ENCODE measurements around the gene LIMK2.
"Not testable (repeated sequence)": the region's sequence is repeated elsewhere in the genome, so short reads cannot be mapped to it uniquely, and the experiment has no call there.

The LIMK2 gene

DNA sequence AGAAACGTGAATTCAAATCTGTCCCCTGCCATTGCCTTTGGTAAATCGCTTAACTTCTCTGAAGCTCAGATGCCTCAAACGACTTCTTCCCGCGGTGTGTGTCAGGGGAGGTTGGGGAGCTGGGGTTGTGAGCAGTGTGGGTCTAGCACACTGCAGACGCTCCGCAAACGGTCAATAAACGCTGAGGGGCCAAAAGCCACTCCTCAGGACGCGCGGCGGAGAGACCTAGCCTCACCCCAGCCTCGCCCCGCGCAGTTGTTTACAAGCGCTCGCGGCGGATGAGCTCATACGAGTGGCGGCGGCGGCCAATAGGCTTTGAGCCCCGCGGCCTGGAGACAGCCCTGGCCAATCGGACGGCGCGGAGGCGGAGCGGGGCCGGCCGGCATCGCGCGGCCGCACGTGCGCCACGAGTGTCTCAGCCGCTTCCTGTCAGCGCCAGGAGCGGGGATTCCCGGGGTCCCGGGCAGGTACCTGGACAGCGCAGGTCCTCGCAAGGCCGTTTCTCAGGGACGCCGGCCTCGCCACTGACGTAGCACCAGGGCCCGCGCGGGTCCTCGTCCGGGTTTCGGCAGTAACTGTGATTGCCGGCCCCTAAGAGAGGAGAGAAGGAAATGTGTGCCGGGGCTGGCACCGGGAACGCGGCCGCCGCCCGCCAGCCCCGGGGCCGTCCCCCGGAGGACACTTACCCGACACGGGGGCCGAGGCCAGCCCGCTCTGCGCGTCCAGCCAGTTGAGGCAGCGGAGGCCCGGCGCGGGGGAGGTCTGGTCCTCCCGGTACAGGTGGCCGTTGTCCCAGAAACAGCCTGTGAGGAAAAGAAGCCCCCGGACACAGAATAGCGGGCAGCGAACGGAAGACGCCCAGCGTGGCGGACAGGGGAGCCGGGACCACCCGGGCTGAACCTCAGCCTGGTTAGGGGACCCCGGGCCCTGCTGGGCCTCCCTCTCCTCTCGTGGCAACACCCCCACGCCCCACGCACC lies 78.7 kb downstream of the LIMK2 start:
- DNase-seq (ENCODE audit: low spot score) = peak; percentile 93

DNA sequence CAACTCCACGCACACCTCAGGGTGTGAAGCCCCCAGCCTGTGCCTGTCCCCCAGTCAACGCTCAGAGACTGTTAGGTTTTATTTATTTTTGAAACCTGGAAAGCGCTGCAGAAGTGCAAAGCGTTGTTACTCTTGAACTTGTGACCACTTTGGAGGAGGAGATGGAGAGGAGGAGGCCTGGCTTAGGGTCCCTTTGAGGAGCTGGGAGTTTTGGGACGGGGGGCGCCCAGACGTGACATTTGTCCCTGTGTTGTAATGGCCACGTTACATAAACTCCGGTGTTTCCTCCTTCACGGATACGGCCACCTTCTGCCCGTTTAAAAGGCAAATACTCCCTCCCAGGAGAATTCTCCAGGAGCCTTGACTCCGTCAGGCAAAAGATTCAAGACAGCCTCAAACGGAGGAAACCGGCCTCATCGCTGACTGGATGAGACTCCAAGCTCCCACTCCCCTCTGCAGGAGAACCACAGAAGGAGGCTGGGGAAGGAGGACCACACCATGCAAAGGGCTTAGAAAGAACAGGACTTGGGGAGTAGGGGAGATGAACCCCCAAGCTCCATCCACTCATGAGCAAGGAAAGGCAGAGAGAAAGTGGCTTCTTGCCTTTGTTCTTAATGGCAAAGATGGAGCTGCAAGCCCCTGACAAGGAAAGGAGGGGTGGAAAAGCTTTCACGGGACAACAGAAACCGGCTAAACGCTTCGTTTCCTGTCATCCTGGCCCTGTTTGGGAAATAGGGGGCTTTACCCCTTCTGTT lies 79.6 kb downstream of the LIMK2 start:
- no peak for DNase-seq (ENCODE audit: low spot score)

DNA sequence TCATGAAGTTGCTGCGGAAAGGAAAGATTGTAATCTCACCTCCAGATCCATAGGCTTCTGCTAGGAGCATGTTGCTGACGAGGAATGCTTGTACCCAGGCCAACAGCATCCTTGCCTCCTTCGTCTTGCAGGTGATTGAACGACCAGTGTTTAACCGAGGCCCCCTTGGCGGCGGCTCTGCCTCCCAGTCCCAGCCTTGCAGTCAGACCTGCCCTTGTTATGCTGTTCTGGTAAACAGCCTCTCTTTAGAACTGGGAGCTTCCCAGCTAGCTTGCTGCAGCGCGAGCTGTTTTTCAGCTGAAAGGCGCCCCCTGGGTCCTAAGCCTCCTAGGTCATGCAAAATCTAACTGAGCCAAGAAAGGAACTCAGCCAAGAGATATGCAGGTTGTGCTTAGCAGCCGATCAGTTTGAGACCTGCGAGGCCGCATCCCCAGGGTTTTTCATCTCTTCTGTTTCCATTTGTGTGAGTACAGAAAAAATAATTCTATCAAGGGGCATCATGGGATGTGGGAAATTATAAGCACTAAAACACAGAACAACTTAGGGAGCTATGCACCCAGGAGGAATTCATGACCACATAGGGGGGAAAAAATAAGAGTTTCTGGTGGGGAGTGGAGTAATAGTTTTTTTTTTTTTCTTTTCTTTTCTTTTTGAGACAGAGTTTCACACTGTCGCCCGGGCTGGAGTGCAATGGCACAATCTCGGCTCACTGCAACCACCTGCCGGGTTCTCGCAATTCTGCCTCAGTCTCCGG lies 80.3 kb downstream of the LIMK2 start, which contains the start of gene PIK3IP1:
TSS of gene PIK3IP1 (minus strand) at position 253 of the 754 bp plus-strand sequence. CDS start at position 109, 144 bp downstream.
- DNase-seq (ENCODE audit: low spot score) = peak; percentile 83

DNA sequence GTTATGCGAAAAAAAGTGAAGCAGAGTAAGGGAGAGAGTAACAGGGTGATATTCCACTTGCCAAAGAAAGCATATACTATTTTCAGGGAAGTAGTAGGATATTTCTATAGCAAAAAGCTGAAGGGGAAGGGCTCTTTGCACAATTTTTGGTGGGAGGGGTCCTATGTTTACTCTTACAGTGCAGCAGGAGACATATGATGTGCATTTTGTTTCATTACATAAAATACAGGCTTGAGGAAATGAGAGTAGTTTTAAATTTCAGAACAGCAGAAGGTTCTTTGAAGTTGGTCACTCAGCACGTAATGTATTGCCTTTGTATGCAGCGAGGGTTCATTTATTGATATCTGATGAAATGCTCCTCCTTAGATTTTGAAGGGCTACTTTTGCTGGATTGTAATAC lies 83.3 kb downstream of the LIMK2 start:
- DNase-seq (ENCODE audit: low spot score) = no peak

DNA sequence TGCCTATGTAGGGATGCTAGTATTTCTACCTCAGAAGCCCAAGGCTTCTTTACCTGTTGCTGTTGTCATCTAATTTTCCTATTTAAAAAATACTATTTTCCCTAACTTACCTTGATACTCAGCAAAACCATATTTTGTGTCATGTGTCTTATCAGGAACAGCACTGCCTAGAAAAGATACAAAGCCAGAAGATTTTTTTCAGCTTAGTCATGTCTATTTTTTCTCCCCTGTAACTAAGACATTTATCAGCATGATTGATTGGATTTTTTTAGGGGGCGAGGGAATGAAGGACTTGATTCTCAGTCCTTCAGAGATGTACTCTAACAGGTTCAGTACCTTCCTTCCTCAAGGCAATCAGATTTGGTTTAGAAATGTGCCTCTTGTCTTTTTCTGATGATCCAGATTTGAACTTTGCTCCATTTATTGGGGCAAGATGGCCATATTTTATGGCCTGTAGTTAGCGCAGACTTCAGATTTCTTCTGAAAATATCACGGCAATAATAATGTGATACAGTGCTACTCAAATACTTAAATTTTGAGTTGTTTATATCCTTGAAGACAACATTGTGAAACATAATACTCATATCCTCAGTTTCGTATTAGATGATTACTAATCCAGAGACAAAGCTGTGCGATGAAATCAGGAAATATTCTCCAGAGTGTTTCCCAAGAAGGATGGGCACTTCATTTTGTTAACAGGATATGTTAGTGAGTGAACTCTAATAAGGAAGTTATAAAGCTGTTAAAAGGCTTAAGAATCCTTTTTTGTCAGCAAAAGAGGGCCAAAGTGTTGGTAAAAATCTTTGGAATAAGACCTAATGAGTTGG lies 83.9 kb downstream of the LIMK2 start:
- no peak for DNase-seq (ENCODE audit: low spot score)

DNA sequence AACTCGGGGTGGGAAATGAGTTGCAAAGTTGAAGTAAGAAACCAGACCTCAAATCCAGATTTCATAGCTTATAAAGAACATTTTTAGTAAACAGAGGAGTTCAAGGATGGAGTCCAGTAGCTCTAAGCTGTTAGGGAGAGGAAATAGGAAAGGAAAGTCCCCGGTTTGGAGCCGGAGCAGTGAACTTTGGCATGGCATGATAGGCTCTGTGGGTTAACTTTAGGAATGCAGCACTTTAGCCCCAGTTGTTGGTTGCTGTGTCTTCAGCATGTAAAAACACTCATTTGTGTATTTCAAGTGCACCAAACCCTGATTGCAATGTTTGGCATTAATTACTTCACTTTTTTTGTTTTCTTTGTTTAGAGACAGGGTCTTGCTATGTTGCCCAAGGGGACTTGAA lies 88.8 kb downstream of the LIMK2 start:
- DNase-seq (ENCODE audit: low spot score) = no peak

DNA sequence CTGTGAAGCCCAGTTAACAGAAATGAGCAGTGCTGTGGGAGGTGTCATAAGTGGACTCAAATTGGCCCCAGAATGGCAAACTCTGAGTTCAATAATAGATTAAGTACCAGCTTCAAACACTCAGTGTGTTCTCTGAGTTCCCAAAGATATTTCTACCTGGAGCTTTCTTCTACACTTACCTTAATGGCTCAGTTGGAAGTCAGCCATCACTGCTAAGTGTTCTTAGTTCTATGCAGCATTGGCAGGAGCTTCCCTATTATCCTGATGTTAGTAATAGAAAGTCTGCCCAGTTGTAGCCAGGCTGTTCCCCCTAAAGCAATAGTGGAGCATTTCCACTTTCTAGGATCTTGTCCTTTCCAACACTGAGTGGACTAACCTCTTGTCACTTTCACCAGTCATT lies 89.9 kb downstream of the LIMK2 start:
- DNase-seq (ENCODE audit: low spot score) = no peak

DNA sequence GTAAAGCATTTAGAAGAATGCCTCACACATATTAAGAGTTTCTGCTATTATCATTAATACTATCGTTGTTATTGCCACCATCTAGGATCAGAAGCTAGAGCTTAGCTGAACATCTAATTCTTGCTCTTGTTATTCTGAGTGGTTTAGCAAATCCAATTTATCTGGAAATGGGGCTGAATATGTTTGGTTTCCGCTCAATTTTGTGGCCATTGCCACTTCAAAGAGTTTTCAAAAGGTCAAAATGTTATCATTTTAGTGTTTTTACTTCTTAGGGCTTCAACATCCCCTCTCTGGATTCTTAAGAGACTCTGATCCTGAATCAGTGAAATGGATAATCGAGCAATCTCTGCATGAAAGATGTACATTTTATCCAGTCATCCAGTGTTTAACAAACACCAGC lies 90.4 kb downstream of the LIMK2 start:
- DNase-seq (ENCODE audit: low spot score) = no peak

DNA sequence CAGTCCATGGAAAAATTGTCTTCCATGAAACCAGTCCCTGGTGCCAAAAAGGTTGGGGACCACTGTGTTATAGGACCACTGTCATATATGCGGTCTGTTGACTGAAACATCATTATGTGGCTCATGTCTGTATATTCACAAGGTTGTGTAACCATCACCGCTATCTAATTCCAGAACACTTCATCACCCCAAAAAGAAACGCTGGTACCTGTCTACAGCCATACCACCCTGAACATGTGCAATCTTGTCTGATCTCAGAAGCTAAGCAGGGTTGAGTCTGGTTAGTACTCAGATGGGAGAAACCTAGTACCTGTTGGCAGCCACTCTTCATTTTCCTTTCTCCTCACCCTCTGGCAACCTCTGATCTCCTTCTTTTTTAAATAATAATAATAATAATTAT lies 93.1 kb downstream of the LIMK2 start:
- no peak for DNase-seq (ENCODE audit: low spot score)

DNA sequence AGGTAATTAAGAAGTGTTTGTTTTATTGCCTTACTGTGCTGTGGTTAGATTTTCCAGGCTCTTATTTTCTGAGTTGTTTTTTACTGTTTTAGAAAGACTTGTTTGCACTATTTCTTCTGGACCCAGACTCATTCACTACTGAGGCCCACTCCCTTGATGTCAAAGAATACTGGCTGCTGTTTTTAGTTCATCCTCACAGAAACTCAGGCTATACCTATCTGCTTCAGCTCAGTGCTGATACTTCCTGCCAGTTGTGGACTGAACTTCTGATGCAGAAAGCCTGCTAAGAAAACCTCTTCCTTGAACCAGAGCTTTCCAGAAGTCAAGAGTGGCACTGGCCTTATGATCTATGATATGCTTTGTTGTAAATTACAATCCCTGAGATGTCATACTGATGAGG lies 96.1 kb downstream of the LIMK2 start:
- no peak for DNase-seq (ENCODE audit: low spot score)

DNA sequence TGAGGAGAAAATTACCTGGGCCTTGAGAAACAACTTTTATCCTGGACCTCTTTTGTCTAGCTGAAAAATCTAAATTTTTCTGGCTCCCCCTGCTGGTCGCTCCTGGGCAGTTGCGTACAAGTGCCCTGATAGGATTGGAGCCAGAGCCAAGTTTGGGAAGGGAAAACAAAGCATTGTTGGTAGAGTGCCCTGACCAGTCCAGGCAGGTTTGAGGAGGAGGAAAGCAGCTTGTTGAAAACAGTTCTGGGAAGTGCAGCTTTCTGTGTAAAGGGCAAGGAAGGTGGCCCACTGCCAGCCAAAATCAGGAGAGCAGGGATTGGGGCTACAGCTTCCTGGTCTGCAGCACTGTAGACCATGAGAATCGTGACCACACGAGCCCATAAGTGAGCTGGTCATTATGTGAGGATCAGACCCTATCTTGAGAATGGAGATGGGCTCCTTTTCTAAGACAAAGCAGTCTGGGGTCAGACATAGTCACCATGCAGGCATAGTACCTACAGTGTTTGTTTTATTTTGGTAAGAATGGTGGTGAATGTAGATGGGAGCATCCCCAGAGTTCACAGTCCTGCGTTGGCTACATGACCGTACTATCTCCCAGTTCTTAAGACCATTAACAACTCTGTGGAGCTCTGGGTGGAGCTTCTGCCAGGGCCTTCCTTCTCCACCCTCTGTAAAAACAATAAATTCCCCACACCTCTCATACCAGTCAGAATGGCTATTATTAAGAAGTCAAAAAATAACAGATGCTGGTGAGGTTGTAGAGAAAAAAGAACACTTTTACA lies 101.5 kb downstream of the LIMK2 start:
- DNase-seq (ENCODE audit: low spot score) = peak; percentile 72

DNA sequence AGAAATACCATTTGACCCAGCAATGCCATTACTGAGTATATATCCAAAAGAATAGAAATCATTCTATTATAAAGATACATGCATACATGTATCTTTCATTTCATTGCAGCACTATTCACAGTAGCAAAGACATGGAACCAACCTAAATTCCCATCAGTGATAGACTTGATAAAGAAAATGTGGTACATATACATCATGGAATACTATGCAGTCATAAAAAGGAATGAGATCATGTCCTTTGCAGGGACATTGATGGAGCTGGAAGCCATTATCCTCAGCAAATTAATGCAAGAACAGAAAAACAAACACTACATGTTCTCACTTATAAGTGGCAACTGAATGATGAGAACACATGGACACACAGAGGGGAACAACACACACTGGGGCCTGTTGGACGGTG lies 102.1 kb downstream of the LIMK2 start:
- DNase-seq (ENCODE audit: low spot score) = not testable (repeated sequence)

DNA sequence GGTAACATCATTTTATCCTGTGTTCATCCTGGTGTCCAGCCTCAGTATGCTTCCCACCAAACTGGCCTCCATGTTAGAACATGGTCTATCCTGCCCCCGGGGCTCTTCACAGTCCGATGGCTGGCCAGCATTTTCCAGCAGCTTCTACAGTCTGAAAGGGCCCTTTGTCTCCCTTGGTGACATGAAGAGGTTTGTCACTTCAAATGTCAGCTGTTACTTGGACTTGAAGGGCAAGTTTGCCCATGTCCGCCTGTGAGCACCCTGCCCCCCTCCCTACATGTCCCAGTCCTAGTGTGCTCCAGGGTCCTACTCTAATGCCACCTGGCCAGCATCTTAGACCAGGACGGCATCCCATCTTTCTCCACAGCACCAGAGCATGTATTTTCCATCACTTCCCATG lies 109.3 kb downstream of the LIMK2 start:
- no peak for DNase-seq (ENCODE audit: low spot score)

DNA sequence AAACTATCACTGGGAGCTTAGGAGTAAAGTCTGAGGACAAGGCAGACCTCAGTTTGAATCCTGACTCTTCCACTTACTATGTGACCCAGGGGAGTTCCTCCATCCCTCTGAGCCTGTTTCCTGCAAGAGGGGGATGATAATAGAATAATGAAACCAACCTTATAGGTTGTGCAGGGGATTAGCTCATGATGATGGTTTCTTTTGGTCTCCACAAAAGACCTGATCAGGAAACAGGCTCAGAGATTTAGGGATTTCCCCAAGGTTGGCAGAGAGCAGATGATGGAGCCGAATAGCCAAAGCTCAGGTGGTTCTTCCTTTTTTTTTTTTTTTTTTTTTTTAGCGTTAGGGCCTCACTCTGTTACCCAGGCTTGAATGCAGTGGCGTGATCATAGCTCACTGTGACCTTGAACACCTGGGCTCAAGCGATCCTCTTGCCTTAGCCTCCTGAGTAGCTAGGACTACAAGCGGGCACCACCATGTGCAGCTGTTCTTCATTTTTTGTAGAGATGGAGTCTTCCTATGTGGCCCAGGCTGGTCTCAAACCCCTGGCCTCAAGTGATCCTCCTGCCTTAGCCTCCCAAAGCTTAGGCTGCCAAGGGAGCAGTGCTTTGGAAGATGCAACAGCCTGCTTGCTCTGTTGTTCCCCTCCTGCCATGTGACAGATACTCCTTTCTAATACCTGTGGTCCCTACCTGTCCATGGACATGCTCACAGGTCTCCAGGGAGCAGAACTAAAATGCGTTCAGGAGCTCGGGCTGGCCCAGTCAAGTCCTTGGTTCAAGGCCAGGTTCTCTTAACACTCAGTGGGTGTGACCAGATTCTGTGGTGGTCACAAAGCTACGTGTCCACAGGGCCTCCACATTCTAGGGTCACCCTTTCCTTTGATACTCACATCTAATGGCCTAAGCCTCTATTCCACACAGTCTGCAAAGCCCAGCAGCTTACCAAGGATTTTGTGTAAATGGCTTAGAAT lies 111.8 kb downstream of the LIMK2 start:
- DNase-seq (ENCODE audit: low spot score) = no peak

DNA sequence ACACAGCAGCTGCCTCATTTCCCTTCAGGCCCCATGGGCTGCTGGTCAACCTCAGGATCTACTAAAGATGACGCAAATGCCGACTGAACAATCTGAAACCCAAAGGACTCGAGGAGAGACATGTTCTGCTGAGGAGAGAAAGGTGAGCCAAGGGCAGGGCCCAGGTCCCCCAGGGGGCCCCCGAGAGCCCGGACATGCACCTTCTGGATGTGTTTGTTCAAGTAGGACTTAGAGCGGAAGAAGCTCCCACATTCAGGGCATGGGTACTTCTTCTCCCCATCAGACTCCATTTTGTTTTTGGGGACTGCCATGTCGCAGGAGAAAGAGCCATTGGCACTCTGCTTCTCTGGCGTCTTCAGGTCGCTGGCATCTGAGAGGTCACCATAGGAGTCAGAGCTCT lies 114.8 kb downstream of the LIMK2 start:
- DNase-seq (ENCODE audit: low spot score) = no peak

DNA sequence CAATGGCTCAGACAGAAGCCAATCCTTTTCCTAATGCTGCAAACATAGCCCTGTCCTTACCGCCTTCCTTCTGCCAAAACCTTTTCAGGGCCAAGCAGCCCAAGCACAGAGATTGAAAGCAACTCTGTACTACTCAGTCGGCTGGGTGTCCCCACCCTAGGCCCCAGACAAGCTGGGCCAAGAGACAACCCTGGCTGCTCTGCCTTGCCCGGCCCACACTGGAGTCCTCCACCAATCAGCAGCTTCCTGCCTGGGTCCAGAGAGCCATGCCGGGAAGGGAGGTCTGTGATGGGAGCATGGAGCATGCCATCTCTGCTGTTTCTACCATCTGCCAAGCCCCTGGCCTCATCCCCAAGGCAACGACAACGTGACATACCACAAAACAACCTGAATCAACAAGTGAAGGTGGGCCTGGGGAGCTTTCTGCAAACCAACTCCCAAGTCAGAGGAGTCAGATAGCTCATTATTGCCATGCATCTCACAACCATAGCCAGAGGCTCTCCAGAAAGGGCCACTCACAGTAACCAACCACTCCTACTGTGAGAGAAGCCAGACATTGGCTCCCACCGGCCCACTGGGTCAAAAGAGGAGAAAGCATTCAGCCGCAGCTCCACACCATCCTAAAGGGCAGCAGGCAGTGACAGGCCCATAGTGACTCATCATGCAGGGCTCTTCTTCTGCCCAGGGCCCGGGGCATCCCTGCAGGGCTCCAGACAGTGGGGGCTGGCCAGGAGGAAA lies 115.9 kb downstream of the LIMK2 start:
- DNase-seq (ENCODE audit: low spot score) = no peak

DNA sequence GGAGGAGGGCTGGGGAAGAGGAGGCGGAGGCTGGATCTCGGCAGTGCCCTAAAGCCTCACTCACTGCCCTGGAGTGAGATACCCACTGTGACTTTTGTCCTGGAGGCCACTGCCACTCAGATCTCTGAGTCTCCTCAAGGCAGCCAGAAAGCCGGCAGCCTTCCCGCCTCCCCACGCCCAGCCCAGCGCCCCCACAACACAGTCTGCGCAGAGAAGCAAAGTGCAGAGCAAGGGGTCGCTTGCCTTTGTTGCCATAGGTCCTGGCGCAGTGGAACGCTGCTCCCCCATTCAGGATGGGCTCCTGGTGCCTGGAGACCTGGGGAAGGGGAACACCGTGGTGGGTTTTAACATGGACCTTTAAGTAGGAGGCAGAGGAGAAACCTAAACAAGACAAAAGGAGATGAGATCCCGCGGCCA lies 116.5 kb downstream of the LIMK2 start:
- DNase-seq (ENCODE audit: low spot score) = no peak

DNA sequence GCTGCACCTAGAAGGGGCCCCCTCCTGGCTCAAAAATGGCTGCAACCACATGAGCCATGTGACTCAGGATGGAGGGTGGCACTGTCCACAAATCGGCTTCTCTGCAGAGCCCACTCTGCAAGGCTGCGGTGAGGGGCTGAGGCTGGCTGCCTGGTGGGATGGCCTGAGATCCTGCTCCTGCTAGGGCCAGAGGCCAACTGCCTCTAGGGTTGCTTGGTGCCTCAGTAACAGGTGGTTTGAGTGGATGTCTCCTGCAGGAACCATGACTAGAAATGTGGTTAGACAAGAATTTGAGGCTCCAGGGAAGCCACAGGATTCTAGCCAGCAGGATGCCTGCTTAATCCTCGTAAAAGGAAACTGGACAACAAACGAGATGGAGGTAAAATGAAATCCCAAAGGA lies 116.9 kb downstream of the LIMK2 start:
- no peak for DNase-seq (ENCODE audit: low spot score)

Measured in ecto neural progenitor cell (in vitro differentiated cells).